Suprapubic skin (tissue), 4 donors: Measurements from ENCODE around the gene CTSZ. TPM values are rescaled to one million over a fixed set of nuclear protein-coding genes. Genes with fewer than 3 reads are reported as not detected.
"Not testable (repeated sequence)": the region's sequence is repeated elsewhere in the genome, so short reads cannot be mapped to it uniquely, and the experiment has no call there.

ENCODE experiments used
- DNase-seq, 2 donors: peaks; one replicate each; pipeline ENCODE4 v3.0.0-alpha.2; 2019; ENCODE audit warnings: low spot score in 2 of 2
- H3K27ac ChIP-seq: fragments of 200-600 bp; sonication (generic); one replicate; pipeline ENCODE4 v1.5.1; 2019
- H3K27me3 ChIP-seq: fragments of 200-600 bp; sonication (generic); one replicate; pipeline ENCODE4 v1.5.1; 2019
- H3K36me3 ChIP-seq: fragments of 200-600 bp; sonication (generic); one replicate; pipeline ENCODE4 v1.5.1; 2019
- H3K4me1 ChIP-seq: fragments of 200-600 bp; sonication (generic); one replicate; pipeline ENCODE4 v1.5.1; 2019
- H3K4me3 ChIP-seq: fragments of 200-600 bp; sonication (generic); one replicate; pipeline ENCODE4 v1.5.1; 2019; ENCODE audit warnings: mild to moderate bottlenecking
- H3K9me3 ChIP-seq: fragments of 200-600 bp; sonication (generic); one replicate; pipeline ENCODE4 v1.5.1; 2019
- EP300 ChIP-seq: sonication (generic); formaldehyde crosslinking; IDR thresholded peaks from one replicate; pipeline ENCODE4 v1.6.1; 2017; ENCODE audit warnings: antibody characterized with exemption
- POLR2A ChIP-seq, 2 donors: fragments of 450-650 bp; IDR thresholded peaks; one replicate each; pipeline ENCODE4 v1.6.1; 2017; ENCODE audit warnings: antibody characterized with exemption in 2 of 2, mild to moderate bottlenecking in 2 of 2, moderate library complexity in 2 of 2
- POLR2AphosphoS5 ChIP-seq, 3 donors: sonication (generic); formaldehyde crosslinking; IDR thresholded peaks; one replicate each; pipeline ENCODE4 v1.6.1; 2017; ENCODE audit warnings: antibody characterized with exemption in 3 of 3
- WGBS: methylation state at CpG from one replicate; pipeline ENCODE4 v1.1.5; 2018; 5-methylcytosine and 5-hydroxymethylcytosine counted together
- total RNA-seq, 4 donors: library from RNA; depleted of rRNA; stranded (reverse); fragments of >200 nt; gene quantifications; one replicate each; pipeline ENCODE4 v1.1.0, GENCODE V29; 2016
- TF ChIP-seq, protein P1 (sequence below), 2 donors: fragments of 200-600 bp in 1 of 2; fragments of 450-650 bp in 1 of 2; sonication (generic) in 1 of 2; IDR thresholded peaks; one replicate each; pipeline ENCODE4 v1.5.1; 2016 to 2019; ENCODE audit warnings: antibody characterized with exemption in 2 of 2, mild to moderate bottlenecking in 1 of 2, moderate library complexity in 1 of 2

The CTSZ gene
- total RNA-seq, 4 donors from 2014 or later: 25.6 to 38.7 (median 34.7) TPM

DNA sequence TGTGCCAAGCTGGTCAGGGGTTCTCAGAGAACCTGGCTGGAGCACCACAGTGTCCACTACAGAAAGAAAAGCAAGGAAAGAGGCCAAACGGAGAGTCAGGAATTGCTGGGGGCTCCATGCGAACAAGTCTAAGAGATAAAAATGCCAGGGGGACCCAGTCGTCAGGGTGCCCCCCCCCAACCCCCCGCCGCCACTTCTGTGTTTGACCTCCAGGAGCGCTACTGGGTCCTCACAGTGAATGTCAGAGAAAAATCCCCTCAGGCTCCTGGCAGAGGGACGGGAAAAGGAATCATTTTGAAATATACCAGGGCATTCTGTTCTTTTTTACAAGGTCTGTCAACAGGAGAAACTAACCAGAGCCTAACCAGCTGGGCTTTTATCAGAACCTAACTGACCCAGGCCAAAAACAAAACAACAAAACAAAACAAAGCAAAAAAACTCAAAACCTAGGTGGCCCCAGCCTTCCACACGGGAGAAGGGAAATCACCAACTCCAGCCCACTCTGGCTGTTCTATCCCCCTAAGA, 43.9 kb downstream of the CTSZ start:
- no peaks in the 10 kb centered on the region for H3K9me3 ChIP-seq
- H3K27ac ChIP-seq: no peak overlapping the region
- no peaks in the 10 kb centered on the region for H3K36me3 ChIP-seq
- 54% methylated on average over 8 of the region's 8 CpGs for WGBS
- H3K27me3 ChIP-seq: peaks cover 3% of the 10 kb centered on the region
- H3K4me3 ChIP-seq: no peak overlapping the region
- DNase-seq: no peak
- no peak for TF ChIP-seq EP300
- TF ChIP-seq POLR2A (IDR thresholded peaks at IDR 0.05): no peak
- no peak for TF ChIP-seq POLR2AphosphoS5 (IDR thresholded peaks at IDR 0.05)
- TF ChIP-seq, protein P1, sequence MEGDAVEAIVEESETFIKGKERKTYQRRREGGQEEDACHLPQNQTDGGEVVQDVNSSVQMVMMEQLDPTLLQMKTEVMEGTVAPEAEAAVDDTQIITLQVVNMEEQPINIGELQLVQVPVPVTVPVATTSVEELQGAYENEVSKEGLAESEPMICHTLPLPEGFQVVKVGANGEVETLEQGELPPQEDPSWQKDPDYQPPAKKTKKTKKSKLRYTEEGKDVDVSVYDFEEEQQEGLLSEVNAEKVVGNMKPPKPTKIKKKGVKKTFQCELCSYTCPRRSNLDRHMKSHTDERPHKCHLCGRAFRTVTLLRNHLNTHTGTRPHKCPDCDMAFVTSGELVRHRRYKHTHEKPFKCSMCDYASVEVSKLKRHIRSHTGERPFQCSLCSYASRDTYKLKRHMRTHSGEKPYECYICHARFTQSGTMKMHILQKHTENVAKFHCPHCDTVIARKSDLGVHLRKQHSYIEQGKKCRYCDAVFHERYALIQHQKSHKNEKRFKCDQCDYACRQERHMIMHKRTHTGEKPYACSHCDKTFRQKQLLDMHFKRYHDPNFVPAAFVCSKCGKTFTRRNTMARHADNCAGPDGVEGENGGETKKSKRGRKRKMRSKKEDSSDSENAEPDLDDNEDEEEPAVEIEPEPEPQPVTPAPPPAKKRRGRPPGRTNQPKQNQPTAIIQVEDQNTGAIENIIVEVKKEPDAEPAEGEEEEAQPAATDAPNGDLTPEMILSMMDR (IDR thresholded peaks at IDR 0.05): no peak
- no peaks in the 10 kb centered on the region for H3K4me1 ChIP-seq

DNA sequence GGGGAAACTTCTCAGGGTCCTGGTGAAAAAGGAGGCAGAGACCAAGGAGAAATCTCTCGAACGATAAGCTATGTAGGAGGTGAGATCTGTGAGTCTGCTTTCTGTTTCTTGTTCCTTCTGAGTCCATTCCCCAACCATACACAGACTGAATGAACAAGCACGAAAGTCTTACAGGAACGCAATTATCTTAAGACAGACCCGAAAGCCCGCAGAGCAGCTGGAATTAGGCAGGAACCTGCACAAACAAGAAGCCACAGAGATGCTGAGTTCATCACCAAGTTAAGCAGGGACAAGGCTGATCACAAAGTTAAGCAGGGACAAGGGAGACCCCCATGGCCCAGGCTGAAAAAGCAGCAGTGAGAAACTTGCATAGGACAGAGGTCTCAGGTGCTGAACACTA, 47.4 kb downstream of the CTSZ start:
- no peaks in the 10 kb centered on the region for H3K9me3 ChIP-seq
- no peaks in the 10 kb centered on the region for H3K36me3 ChIP-seq
- H3K4me1 ChIP-seq: no peaks in the 10 kb centered on the region
- H3K4me3 ChIP-seq: no peak overlapping the region
- TF ChIP-seq EP300: no peak
- TF ChIP-seq POLR2AphosphoS5 (IDR thresholded peaks at IDR 0.05): no peak
- no peak for DNase-seq
- H3K27ac ChIP-seq: no peak overlapping the region
- H3K27me3 ChIP-seq: peaks cover 3% of the 10 kb centered on the region
- 75% methylated on average over 6 of the region's 6 CpGs for WGBS

DNA sequence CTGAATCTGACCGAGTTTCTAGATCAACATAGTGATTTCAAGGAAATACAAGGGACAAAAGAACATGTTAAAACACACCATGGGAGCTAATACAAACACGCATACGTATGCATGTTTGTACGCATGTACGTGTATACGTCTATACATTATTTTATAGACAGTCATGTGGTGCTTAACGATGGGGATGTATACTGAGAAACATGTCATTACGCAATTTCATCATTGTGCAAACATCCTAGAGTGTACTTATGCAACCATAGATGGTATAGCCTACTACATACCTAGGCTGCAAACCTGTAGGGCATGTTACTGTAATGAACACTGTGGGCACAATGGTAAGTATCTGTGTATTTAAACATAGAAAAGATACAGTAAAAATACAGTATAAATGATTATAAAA, 51.0 kb downstream of the CTSZ start:
- Histone ChIP-seq H3K27me3 (no peaks in the 10 kb centered on the region), H3K4me3 (no peak overlapping the region), H3K9me3 (no peaks in the 10 kb centered on the region), H3K36me3 (no peaks in the 10 kb centered on the region), H3K27ac (no peak overlapping the region), H3K4me1 (no peaks in the 10 kb centered on the region)
- WGBS: 85% methylated on average over 8 of the region's 8 CpGs
- DNase-seq: no peak
- no peak for TF ChIP-seq EP300
- TF ChIP-seq, protein P1 (IDR thresholded peaks at IDR 0.05): no peak
- no peak for TF ChIP-seq POLR2A (IDR thresholded peaks at IDR 0.05)
- no peak for TF ChIP-seq POLR2AphosphoS5 (IDR thresholded peaks at IDR 0.05)

DNA sequence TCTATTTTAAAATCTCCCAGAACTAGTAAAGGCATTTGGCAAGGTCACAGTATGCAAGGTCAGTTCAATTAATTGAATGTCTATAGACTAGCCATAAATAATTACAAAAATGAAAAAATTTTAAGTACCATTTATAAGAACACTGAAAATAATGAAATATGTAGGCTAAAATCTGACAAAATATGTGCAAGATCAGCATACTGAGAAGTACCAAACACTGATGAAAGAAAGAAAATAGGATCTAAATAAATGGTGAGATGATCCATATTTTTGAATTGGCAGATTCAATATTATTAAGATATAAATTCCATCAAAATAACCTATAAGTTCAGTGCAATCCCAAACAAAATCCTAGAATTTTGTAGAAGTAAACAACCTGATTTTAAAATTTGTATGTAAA, 54.0 kb downstream of the CTSZ start:
- DNase-seq: no peak
- Histone ChIP-seq H3K36me3 (no peaks in the 10 kb centered on the region), H3K4me1 (no peaks in the 10 kb centered on the region), H3K27ac (no peak overlapping the region), H3K27me3 (no peaks in the 10 kb centered on the region), H3K9me3 (no peaks in the 10 kb centered on the region), H3K4me3 (no peak overlapping the region)
- no peak for TF ChIP-seq POLR2AphosphoS5 (IDR thresholded peaks at IDR 0.05)
- TF ChIP-seq, protein P1 (IDR thresholded peaks at IDR 0.05): no peak
- TF ChIP-seq POLR2A (IDR thresholded peaks at IDR 0.05): no peak
- TF ChIP-seq EP300: no peak

DNA sequence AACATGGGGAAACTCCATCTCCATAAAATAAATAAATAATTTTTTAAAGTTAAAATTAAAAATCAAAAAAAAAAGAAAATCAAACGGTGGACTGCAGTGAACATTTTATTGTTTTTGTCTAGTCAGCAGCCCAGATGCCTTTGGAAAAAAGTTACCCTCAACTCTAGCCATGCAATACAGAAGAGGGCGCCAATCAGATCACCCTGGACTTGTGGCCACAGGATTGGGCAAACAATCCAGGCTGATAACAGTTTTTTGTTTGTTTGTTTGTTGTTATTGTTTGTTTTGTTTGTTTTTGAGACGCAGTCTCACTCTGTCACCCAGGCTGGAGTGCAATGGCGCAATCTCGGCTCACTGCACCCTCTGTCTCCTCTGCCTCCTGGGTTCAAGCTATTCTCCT, 56.5 kb downstream of the CTSZ start:
- DNase-seq: no peak
- no peaks in the 10 kb centered on the region for H3K36me3 ChIP-seq
- no peak overlapping the region for H3K27ac ChIP-seq
- H3K9me3 ChIP-seq: no peaks in the 10 kb centered on the region
- no peak overlapping the region for H3K4me3 ChIP-seq
- 86% methylated on average over 5 of the region's 5 CpGs for WGBS
- H3K27me3 ChIP-seq: no peaks in the 10 kb centered on the region
- no peaks in the 10 kb centered on the region for H3K4me1 ChIP-seq
- TF ChIP-seq POLR2AphosphoS5 (IDR thresholded peaks at IDR 0.05) (no peak), EP300 (no peak), POLR2A (IDR thresholded peaks at IDR 0.05) (no peak)
- TF ChIP-seq, protein P1 (IDR thresholded peaks at IDR 0.05): no peak

DNA sequence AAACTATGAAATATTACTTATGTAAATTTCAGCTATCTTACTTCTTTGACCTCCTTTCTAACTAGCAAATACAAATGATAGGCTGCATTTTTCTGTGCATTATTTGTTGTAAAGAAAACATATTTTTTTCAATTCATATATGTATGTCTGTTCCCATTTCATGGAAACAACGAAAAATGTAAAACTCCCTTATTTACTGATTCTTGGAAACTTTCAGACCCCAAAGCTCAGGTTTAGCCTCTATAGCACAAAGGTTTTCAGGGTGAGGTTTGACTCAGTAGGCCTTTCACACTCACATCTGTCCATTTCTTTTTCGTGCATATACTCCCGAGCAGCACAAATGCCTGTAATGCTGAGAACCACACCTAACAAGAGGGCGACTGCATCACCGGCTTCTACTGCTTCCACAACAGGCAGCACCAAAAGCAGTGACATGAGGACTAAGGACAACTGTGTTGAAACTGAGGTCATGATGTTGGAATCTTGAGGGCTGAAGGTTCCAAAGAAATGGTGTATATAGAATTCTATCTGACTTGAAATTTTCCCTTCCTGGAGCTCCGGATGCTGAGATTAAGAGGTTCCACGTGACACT, 59.2 kb downstream of the CTSZ start:
- H3K36me3 ChIP-seq, H3K9me3 ChIP-seq, H3K4me1 ChIP-seq, H3K4me3 ChIP-seq, H3K27ac ChIP-seq, H3K27me3 ChIP-seq, DNase-seq: not testable (repeated sequence)
- WGBS: 77% methylated on average over 7 of the region's 7 CpGs
